HCT116 (cell line): ENCODE measurements around the gene CD300LD. TPM values are rescaled to one million over a fixed set of nuclear protein-coding genes. Genes with fewer than 3 reads are reported as not detected.

Source experiments
- ATAC-seq: fragments of 200-7000 bp; cut with Tn5 transposase; 2 replicates; pipeline ENCODE4 v1.9.1; 2020; ENCODE audit warnings: mild to moderate bottlenecking, moderate library complexity
- BruUV-seq: library from RNA; stranded (reverse); fragments of 400-500 nt; replicated peaks from 2 replicates; lab custom pipeline; 2021; lab: Mats Ljungman, UMichigan
- CTCF ChIA-PET: fragments of 300-600 bp; sonication (Branson Sonifier 250); formaldehyde crosslinking; loops from one replicate; lab custom pipeline; 2021; ENCODE audit warnings: antibody characterized with exemption; lab: Charles Lee
- POLR2A ChIA-PET: fragments of 300-600, 350-600 bp; sonication (Branson Sonifier 250); formaldehyde crosslinking; loops from one replicate; lab custom pipeline; 2021; ENCODE audit warnings: antibody characterized with exemption; lab: Charles Lee
- RAD21 ChIA-PET, 2 experiments: fragments of 300-600 bp; sonication (Branson Sonifier 250); formaldehyde crosslinking; loops; one replicate each; lab custom pipeline; 2023; ENCODE audit warnings: low total read pairs in 2 of 2; ENCODE audit not compliant: uncharacterized antibody in 2 of 2, unreplicated experiment in 2 of 2, low non-redundant PET in 1 of 2; lab: Charles Lee
- DNase-seq: peaks from one replicate; pipeline ENCODE4 v3.0.0-alpha.2; 2010; ENCODE audit warnings: low read depth, low spot score
- H2AFZ ChIP-seq: fragments of 200-600 bp; shearing (Covaris generic), sonication (generic); 2 replicates; pipeline ENCODE4 v1.6.1; 2017; ENCODE audit warnings: low read depth, mixed run types, mixed read lengths, antibody characterized with exemption, low read length; ENCODE audit not compliant: poor library complexity, severe bottlenecking
- H3K27ac ChIP-seq: 2 replicates; pipeline ENCODE4 v1.5.1; 2012; ENCODE audit warnings: low read depth, low read length
- H3K27me3 ChIP-seq: fragments of 200-600 bp; sonication (generic); 2 replicates; pipeline ENCODE4 v1.6.1; 2016; ENCODE audit warnings: mixed run types, low read length, mixed read lengths; ENCODE audit not compliant: insufficient read depth
- H3K36me3 ChIP-seq, 2 experiments: fragments of 200-500 bp in 1 of 2; fragments of 200-600 bp in 1 of 2; sonication (Bioruptor generic) in 1 of 2; sonication (generic) in 1 of 2; 2 replicates each; pipeline versions ENCODE4 v1.5.1 to v1.6.1; 2014 to 2016; ENCODE audit warnings: low read length in 2 of 2, inconsistent platforms in 1 of 2, mixed read lengths in 1 of 2, mixed run types in 1 of 2; ENCODE audit not compliant: insufficient read depth in 2 of 2, control insufficient read depth in 1 of 2
- H3K4me1 ChIP-seq, 2 experiments: fragments of 200-600 bp in 1 of 2; sonication (generic) in 1 of 2; 2 replicates each; pipeline versions ENCODE4 v1.5.1 to v1.6.1; 2012 to 2017; ENCODE audit warnings: low read length in 2 of 2, inconsistent platforms in 1 of 2, mild to moderate bottlenecking in 1 of 2, mixed read lengths in 1 of 2, mixed run types in 1 of 2, moderate library complexity in 1 of 2; ENCODE audit not compliant: insufficient read depth in 2 of 2, control insufficient read depth in 1 of 2
- H3K4me2 ChIP-seq: fragments of 200-600 bp; sonication (generic); 2 replicates; pipeline ENCODE4 v1.6.1; 2017; ENCODE audit warnings: mixed run types, low read length, mixed read lengths
- H3K4me3 ChIP-seq, 2 experiments: fragments of 200-600 bp in 1 of 2; sonication (generic) in 1 of 2; replicated peaks in 1 of 2; 2 replicates each; pipeline ENCODE4 v1.5.1; 2011 to 2016; ENCODE audit warnings: low read length in 2 of 2, control low read depth in 1 of 2, low read depth in 1 of 2, mild to moderate bottlenecking in 1 of 2, mixed read lengths in 1 of 2, mixed run types in 1 of 2
- H3K79me2 ChIP-seq: fragments of 200-600 bp; sonication (generic); 2 replicates; pipeline ENCODE4 v1.6.1; 2017; ENCODE audit warnings: mild to moderate bottlenecking, mixed run types, low read length, moderate library complexity, mixed read lengths; ENCODE audit not compliant: insufficient read depth
- H3K9ac ChIP-seq: fragments of 200-600 bp; sonication (generic); 2 replicates; pipeline ENCODE4 v1.6.1; 2016; ENCODE audit warnings: low read length, mixed read lengths
- H3K9me2 ChIP-seq: fragments of 200-600 bp; sonication (generic), shearing (Covaris generic); 2 replicates; pipeline ENCODE4 v1.6.1; 2017; ENCODE audit warnings: mixed run types, mild to moderate bottlenecking, moderate library complexity; ENCODE audit not compliant: insufficient read depth
- H3K9me3 ChIP-seq, 2 experiments: fragments of 200-500 bp in 1 of 2; fragments of 200-600 bp in 1 of 2; sonication (Bioruptor generic) in 1 of 2; sonication (generic) in 1 of 2; 2 replicates each; pipeline ENCODE4 v1.6.1; 2014 to 2017; ENCODE audit warnings: low read length in 2 of 2, mixed read lengths in 2 of 2, inconsistent platforms in 1 of 2, low read depth in 1 of 2, mild to moderate bottlenecking in 1 of 2, mixed run types in 1 of 2, moderate library complexity in 1 of 2; ENCODE audit not compliant: control insufficient read depth in 1 of 2, insufficient read depth in 1 of 2
- H4K20me1 ChIP-seq: fragments of 200-600 bp; sonication (generic), shearing (Covaris generic); 2 replicates; pipeline ENCODE4 v1.6.1; 2017; ENCODE audit warnings: mixed run types, mild to moderate bottlenecking, moderate library complexity; ENCODE audit not compliant: insufficient read depth
- CBX3 ChIP-seq: IDR thresholded peaks from 2 replicates; pipeline ENCODE4 v1.6.1; 2012; ENCODE audit warnings: low read depth
- CEBPB ChIP-seq: IDR thresholded peaks from 2 replicates; pipeline ENCODE4 v1.6.1; 2012; ENCODE audit warnings: low read depth
- FOSL1 ChIP-seq: IDR thresholded peaks from 2 replicates; pipeline ENCODE4 v1.6.1; 2012; ENCODE audit warnings: low read depth
- JUND ChIP-seq: IDR thresholded peaks from 2 replicates; pipeline ENCODE4 v1.6.1; 2012
- POLR2AphosphoS5 ChIP-seq: IDR thresholded peaks from 2 replicates; pipeline ENCODE4 v1.6.1; 2011; ENCODE audit warnings: mild to moderate bottlenecking, low read depth, low read length, moderate library complexity
- RAD21 ChIP-seq: IDR thresholded peaks from 2 replicates; pipeline ENCODE4 v1.6.1; 2012; ENCODE audit warnings: low read depth, mild to moderate bottlenecking
- SIN3A ChIP-seq: IDR thresholded peaks from 2 replicates; pipeline ENCODE4 v1.6.1; 2012; ENCODE audit warnings: low read depth
- SRF ChIP-seq: IDR thresholded peaks from 2 replicates; pipeline ENCODE4 v1.6.1; 2012; ENCODE audit warnings: low read depth
- TCF7L2 ChIP-seq: IDR thresholded peaks from 2 replicates; pipeline ENCODE4 v1.7.0; 2011; ENCODE audit warnings: borderline replicate concordance, inconsistent platforms; ENCODE audit not compliant: insufficient read depth, insufficient read length; ENCODE audit errors: extremely low read depth
- YY1 ChIP-seq: IDR thresholded peaks from 2 replicates; pipeline ENCODE4 v1.6.1; 2011; ENCODE audit warnings: low read length, low read depth, moderate library complexity, mild to moderate bottlenecking; ENCODE audit not compliant: insufficient replicate concordance; ENCODE audit errors: extremely low read depth
- ZFX ChIP-seq: fragments of 450-650 bp; IDR thresholded peaks from 2 replicates; pipeline ENCODE4 v1.6.1; 2017
- ZNF274 ChIP-seq: fragments of 200-500 bp; sonication (Bioruptor generic); IDR thresholded peaks from 2 replicates; pipeline ENCODE4 v1.6.1; 2014; ENCODE audit warnings: mild to moderate bottlenecking, low read depth, low read length, inconsistent platforms
- intact Hi-C: fragments of 100-400 bp; cut with micrococcal nuclease; formaldehyde crosslinking; loops from 2 replicates; pipeline ENCODE4 v1.10.0; 2022
- total RNA-seq: library from RNA; stranded (reverse); gene quantifications from one replicate; pipeline ENCODE4 v1.2.1, GENCODE V29; 2021; ENCODE audit not compliant: unreplicated experiment
- TF ChIP-seq, protein P1 (sequence below): IDR thresholded peaks from 2 replicates; pipeline ENCODE4 v1.6.1; 2012
- TF ChIP-seq, protein P2 (sequence below): IDR thresholded peaks from 2 replicates; pipeline ENCODE4 v1.6.1; 2012
- TF ChIP-seq, protein P3 (sequence below), 3 experiments: fragments of 200-600 bp in 1 of 3; sonication (generic) in 1 of 3; IDR thresholded peaks in 2 of 3; conservative IDR thresholded peaks in 1 of 3; 2 replicates each; pipeline ENCODE4 v1.5.1; 2012 to 2017; ENCODE audit warnings: low read depth in 2 of 3, low read length in 2 of 3, antibody characterized with exemption in 1 of 3, borderline replicate concordance in 1 of 3, control low read depth in 1 of 3, mild to moderate bottlenecking in 1 of 3, mixed read lengths in 1 of 3, mixed run types in 1 of 3, moderate library complexity in 1 of 3; ENCODE audit not compliant: insufficient read depth in 1 of 3
- TF ChIP-seq, protein P4 (sequence below): IDR thresholded peaks from 2 replicates; pipeline ENCODE4 v1.6.1; 2012; ENCODE audit warnings: low read depth

The CD300LD gene
- total RNA-seq, 1 experiment from 2014 or later: not detected

DNA sequence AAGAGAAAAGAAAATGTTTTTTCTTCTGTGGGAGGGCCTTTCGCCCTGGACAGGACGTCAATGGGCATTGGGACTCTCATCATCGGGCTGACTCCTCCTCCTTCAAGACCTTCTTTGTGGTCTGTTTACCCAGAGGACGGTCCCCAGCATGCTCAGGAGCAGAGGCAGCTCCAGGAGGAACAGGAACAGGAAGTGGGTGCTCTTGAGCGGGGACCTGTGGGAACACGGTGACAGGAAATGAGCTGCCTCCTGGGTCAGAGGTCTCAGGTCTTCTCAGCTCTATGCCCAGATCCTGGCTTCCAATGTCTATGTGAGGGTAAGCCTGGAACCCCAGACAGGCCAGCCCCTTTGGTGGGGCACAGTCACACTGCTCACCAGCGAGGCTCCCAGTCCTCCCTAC, 12.2 kb downstream of the CD300LD start:
- Histone ChIP-seq H3K27me3 (peaks cover 21% of the 10 kb centered on the region; the same call in 1 of the 2 replicates), H3K4me1 (no peaks in the 10 kb centered on the region), H3K36me3 (no peaks in the 10 kb centered on the region), H3K79me2 (no peaks in the 10 kb centered on the region), H2AFZ (no peak overlapping the region), H3K4me2 (no peak overlapping the region), H3K27ac (no peak overlapping the region), H4K20me1 (no peaks in the 10 kb centered on the region), H3K9me3 (no peaks in the 10 kb centered on the region), H3K4me3 (no peak overlapping the region), H3K9me2 (no peaks in the 10 kb centered on the region), H3K9ac (no peak overlapping the region)
- BruUV-seq: no TSS peak
- TF ChIP-seq, protein P1, sequence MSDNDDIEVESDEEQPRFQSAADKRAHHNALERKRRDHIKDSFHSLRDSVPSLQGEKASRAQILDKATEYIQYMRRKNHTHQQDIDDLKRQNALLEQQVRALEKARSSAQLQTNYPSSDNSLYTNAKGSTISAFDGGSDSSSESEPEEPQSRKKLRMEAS: no peak
- no peak for TF ChIP-seq POLR2AphosphoS5
- ATAC-seq (no peak), DNase-seq (no peak)
- intact Hi-C loops: no loop called here
- ChIA-PET POLR2A (no interaction called here), CTCF (no interaction called here), RAD21 (no interaction called here)

DNA sequence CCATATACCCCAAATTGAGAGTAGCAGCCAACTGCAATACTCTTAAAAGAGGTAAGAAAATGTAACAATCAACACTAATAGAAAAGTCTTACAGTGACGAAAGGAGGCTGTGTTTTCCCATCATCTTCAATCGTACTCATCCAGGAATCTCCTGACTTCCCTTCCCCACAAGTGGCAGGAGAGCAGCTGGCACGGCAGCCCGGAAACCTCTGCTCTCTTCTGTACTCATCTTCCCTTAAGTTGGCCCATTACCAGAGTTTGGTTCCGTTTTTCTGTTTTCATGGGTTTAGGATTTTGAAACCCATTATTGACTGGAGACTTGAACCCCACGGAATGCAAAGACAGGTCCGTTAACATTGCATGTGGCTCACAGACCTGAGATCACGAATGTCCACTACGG, 13.1 kb downstream of the CD300LD start:
- Histone ChIP-seq H3K9me2 (no peaks in the 10 kb centered on the region), H4K20me1 (no peaks in the 10 kb centered on the region)
- POLR2A ChIA-PET: no interaction called here
- TF ChIP-seq, protein P2, sequence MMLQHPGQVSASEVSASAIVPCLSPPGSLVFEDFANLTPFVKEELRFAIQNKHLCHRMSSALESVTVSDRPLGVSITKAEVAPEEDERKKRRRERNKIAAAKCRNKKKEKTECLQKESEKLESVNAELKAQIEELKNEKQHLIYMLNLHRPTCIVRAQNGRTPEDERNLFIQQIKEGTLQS: no peak
- TF ChIP-seq TCF7L2: no peak
- TF ChIP-seq YY1: no peak
- TF ChIP-seq, protein P3, sequence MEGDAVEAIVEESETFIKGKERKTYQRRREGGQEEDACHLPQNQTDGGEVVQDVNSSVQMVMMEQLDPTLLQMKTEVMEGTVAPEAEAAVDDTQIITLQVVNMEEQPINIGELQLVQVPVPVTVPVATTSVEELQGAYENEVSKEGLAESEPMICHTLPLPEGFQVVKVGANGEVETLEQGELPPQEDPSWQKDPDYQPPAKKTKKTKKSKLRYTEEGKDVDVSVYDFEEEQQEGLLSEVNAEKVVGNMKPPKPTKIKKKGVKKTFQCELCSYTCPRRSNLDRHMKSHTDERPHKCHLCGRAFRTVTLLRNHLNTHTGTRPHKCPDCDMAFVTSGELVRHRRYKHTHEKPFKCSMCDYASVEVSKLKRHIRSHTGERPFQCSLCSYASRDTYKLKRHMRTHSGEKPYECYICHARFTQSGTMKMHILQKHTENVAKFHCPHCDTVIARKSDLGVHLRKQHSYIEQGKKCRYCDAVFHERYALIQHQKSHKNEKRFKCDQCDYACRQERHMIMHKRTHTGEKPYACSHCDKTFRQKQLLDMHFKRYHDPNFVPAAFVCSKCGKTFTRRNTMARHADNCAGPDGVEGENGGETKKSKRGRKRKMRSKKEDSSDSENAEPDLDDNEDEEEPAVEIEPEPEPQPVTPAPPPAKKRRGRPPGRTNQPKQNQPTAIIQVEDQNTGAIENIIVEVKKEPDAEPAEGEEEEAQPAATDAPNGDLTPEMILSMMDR (IDR thresholded peaks at IDR 0.05 in 2 of 3, conservative IDR thresholded peaks at IDR 0.05 in 1 of 3; ENCODE audit: borderline replicate concordance in 1 of 3, insufficient read depth in 1 of 3, low read depth in 2 of 3, low read length in 2 of 3): no peak
- TF ChIP-seq ZNF274: no peak
- no peak for TF ChIP-seq JUND
- no peak for TF ChIP-seq CBX3
- no peak for TF ChIP-seq RAD21
- TF ChIP-seq CEBPB: no peak
- TF ChIP-seq SRF: no peak
- no peak for TF ChIP-seq SIN3A
- TF ChIP-seq, protein P1: no peak
- TF ChIP-seq, protein P4, sequence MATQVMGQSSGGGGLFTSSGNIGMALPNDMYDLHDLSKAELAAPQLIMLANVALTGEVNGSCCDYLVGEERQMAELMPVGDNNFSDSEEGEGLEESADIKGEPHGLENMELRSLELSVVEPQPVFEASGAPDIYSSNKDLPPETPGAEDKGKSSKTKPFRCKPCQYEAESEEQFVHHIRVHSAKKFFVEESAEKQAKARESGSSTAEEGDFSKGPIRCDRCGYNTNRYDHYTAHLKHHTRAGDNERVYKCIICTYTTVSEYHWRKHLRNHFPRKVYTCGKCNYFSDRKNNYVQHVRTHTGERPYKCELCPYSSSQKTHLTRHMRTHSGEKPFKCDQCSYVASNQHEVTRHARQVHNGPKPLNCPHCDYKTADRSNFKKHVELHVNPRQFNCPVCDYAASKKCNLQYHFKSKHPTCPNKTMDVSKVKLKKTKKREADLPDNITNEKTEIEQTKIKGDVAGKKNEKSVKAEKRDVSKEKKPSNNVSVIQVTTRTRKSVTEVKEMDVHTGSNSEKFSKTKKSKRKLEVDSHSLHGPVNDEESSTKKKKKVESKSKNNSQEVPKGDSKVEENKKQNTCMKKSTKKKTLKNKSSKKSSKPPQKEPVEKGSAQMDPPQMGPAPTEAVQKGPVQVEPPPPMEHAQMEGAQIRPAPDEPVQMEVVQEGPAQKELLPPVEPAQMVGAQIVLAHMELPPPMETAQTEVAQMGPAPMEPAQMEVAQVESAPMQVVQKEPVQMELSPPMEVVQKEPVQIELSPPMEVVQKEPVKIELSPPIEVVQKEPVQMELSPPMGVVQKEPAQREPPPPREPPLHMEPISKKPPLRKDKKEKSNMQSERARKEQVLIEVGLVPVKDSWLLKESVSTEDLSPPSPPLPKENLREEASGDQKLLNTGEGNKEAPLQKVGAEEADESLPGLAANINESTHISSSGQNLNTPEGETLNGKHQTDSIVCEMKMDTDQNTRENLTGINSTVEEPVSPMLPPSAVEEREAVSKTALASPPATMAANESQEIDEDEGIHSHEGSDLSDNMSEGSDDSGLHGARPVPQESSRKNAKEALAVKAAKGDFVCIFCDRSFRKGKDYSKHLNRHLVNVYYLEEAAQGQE: no peak
- no peak for TF ChIP-seq FOSL1
- no peak for TF ChIP-seq ZFX
- TF ChIP-seq, all 23 proteins: peak for 0
- intact Hi-C loops: no loop called here
- no peak overlapping the region for H3K9ac ChIP-seq
- H2AFZ ChIP-seq: no peak overlapping the region
- CTCF ChIA-PET: no interaction called here
- RAD21 ChIA-PET: no interaction called here
- no peaks in the 10 kb centered on the region for H3K79me2 ChIP-seq
- no peak for DNase-seq
- H3K4me3 ChIP-seq: no peak overlapping the region
- H3K4me1 ChIP-seq: no peaks in the 10 kb centered on the region
- H3K9me3 ChIP-seq: no peaks in the 10 kb centered on the region
- H3K36me3 ChIP-seq: no peaks in the 10 kb centered on the region
- no TSS peak for BruUV-seq
- no peak for ATAC-seq
- no peak overlapping the region for H3K4me2 ChIP-seq
- H3K27me3 ChIP-seq: peaks cover 24% of the 10 kb centered on the region; the same call in 1 of the 2 replicates
- H3K27ac ChIP-seq: no peak overlapping the region
